H1 (cell line): Measurements from ENCODE around the gene PAX7. TPM values are rescaled to one million over a fixed set of nuclear protein-coding genes. Genes with fewer than 3 reads are reported as not detected.

Experiments
- CTCF ChIA-PET: fragments of 300-600 bp; sonication (Branson Sonifier 250); formaldehyde crosslinking; loops from one replicate; lab custom pipeline; 2021; ENCODE audit not compliant: partially characterized antibody; lab: Charles Lee
- POLR2A ChIA-PET: fragments of 300-600 bp; sonication (Branson Sonifier 250); formaldehyde crosslinking; loops from one replicate; lab custom pipeline; 2021; ENCODE audit warnings: inconsistent platforms; ENCODE audit not compliant: partially characterized antibody; lab: Charles Lee
- DNase-seq, 2 experiments: peaks; one replicate each; pipeline versions ENCODE4 v3.0.0 to v3.0.0-alpha.2; 2010 to 2022; ENCODE audit warnings: low spot score in 2 of 2, low read depth in 1 of 2, mixed read lengths in 1 of 2
- FAIRE-seq: peaks from 2 replicates; lab custom pipeline; 2011; peaks lifted over from hg19 to GRCh38; lab: Jason Lieb, UNC
- H2AFZ ChIP-seq: 2 replicates; pipeline ENCODE4 v1.8.1; 2012; ENCODE audit warnings: low read length, inconsistent platforms
- H2AK5ac ChIP-seq: 2 replicates; pipeline ENCODE4 v1.6.1; 2013; ENCODE audit warnings: low read depth, low read length
- H2BK120ac ChIP-seq: replicated peaks from 2 replicates; pipeline ENCODE3; 2013; ENCODE audit warnings: low read depth, low read length, inconsistent platforms
- H2BK12ac ChIP-seq: 2 replicates; pipeline ENCODE4 v1.6.1; 2013; ENCODE audit warnings: low read depth, low read length
- H2BK15ac ChIP-seq: 2 replicates; pipeline ENCODE4 v1.6.1; 2013; ENCODE audit warnings: low read length
- H2BK20ac ChIP-seq: 2 replicates; pipeline ENCODE4 v1.6.1; 2013; ENCODE audit warnings: low read length
- H2BK5ac ChIP-seq: 2 replicates; pipeline ENCODE4 v1.6.1; 2013; ENCODE audit warnings: low read depth, low read length
- H3K14ac ChIP-seq: 2 replicates; pipeline ENCODE4 v1.6.1; 2013; ENCODE audit warnings: inconsistent platforms; ENCODE audit not compliant: insufficient read length
- H3K18ac ChIP-seq: 2 replicates; pipeline ENCODE4 v1.6.1; 2013; ENCODE audit warnings: low read length; ENCODE audit errors: extremely low read depth
- H3K23ac ChIP-seq: 2 replicates; pipeline ENCODE4 v1.6.1; 2013; ENCODE audit warnings: inconsistent platforms; ENCODE audit not compliant: insufficient read length
- H3K23me2 ChIP-seq: 2 replicates; pipeline ENCODE4 v1.6.1; 2013; ENCODE audit warnings: low read depth, low read length
- H3K27ac ChIP-seq: 2 replicates; pipeline ENCODE4 v1.6.1; 2011; ENCODE audit warnings: low read depth, low read length, inconsistent platforms
- H3K27me3 ChIP-seq, 4 experiments: replicated peaks in 1 of 4; 1 replicate in 1 of 4; 2 replicates in 3 of 4; pipeline versions ENCODE4 v1.6.1 to v1.8.1; 2011 to 2013; ENCODE audit warnings: low read length in 3 of 4, mild to moderate bottlenecking in 3 of 4, inconsistent platforms in 2 of 4, mixed read lengths in 2 of 4, moderate library complexity in 1 of 4; ENCODE audit not compliant: control insufficient read depth in 3 of 4, insufficient read depth in 3 of 4; ENCODE audit errors: extremely low read depth in 1 of 4
- H3K36me3 ChIP-seq, 4 experiments: 2 replicates each; pipeline versions ENCODE4 v1.6.1 to v1.8.1; 2011 to 2013; ENCODE audit warnings: mild to moderate bottlenecking in 4 of 4, low read length in 3 of 4, moderate library complexity in 2 of 4, control low read depth in 1 of 4, inconsistent platforms in 1 of 4; ENCODE audit not compliant: insufficient read depth in 4 of 4, control insufficient read depth in 2 of 4
- H3K4ac ChIP-seq: replicated peaks from 2 replicates; pipeline ENCODE3; 2013; ENCODE audit warnings: low read length, low read depth, mixed read lengths, inconsistent platforms; ENCODE audit not compliant: insufficient read length
- H3K4me1 ChIP-seq, 4 experiments: replicated peaks in 1 of 4; 1 replicate in 1 of 4; 2 replicates in 3 of 4; pipeline versions ENCODE4 v1.6.1 to v1.8.1; 2011 to 2013; ENCODE audit warnings: low read length in 3 of 4, inconsistent platforms in 2 of 4, mixed read lengths in 1 of 4; ENCODE audit not compliant: insufficient read depth in 4 of 4, control insufficient read depth in 3 of 4
- H3K4me2 ChIP-seq, 2 experiments: 2 replicates each; pipeline versions ENCODE4 v1.6.1 to v1.8.1; 2011 to 2013; ENCODE audit warnings: low read depth in 2 of 2, low read length in 2 of 2, control low read depth in 1 of 2, inconsistent platforms in 1 of 2, mild to moderate bottlenecking in 1 of 2; ENCODE audit not compliant: insufficient read depth in 1 of 2
- H3K4me3 ChIP-seq, 4 experiments: fragments of 200-600, 300-600 bp in 1 of 4; sonication (generic), shearing (Covaris generic), sonication (Bioruptor Twin) in 1 of 4; 2 replicates each; pipeline versions ENCODE4 v1.5.1 to v1.8.1; 2011 to 2016; ENCODE audit warnings: low read length in 4 of 4, low read depth in 3 of 4, control low read depth in 2 of 4, inconsistent platforms in 2 of 4, mild to moderate bottlenecking in 2 of 4, mixed read lengths in 1 of 4, moderate library complexity in 1 of 4; ENCODE audit not compliant: insufficient read depth in 2 of 4; ENCODE audit errors: extremely low read depth in 1 of 4
- H3K56ac ChIP-seq: replicated peaks from 2 replicates; pipeline ENCODE3; 2013; ENCODE audit warnings: low read depth, mild to moderate bottlenecking, mixed read lengths, low read length, inconsistent platforms; ENCODE audit not compliant: insufficient read length
- H3K79me1 ChIP-seq: 2 replicates; pipeline ENCODE4 v1.6.1; 2013; ENCODE audit warnings: low read depth, low read length, control low read depth
- H3K79me2 ChIP-seq, 2 experiments: 2 replicates each; pipeline versions ENCODE4 v1.6.1 to v1.8.1; 2012 to 2013; ENCODE audit warnings: low read length in 2 of 2, mild to moderate bottlenecking in 2 of 2, inconsistent platforms in 1 of 2; ENCODE audit not compliant: insufficient read depth in 2 of 2, control insufficient read depth in 1 of 2
- H3K9ac ChIP-seq, 4 experiments: replicated peaks in 1 of 4; 1 replicate in 1 of 4; 2 replicates in 3 of 4; pipeline versions ENCODE4 v1.6.1 to v1.8.1; 2011 to 2013; ENCODE audit warnings: low read depth in 3 of 4, low read length in 3 of 4, control low read depth in 2 of 4, mild to moderate bottlenecking in 2 of 4, moderate library complexity in 2 of 4, inconsistent platforms in 1 of 4; ENCODE audit errors: extremely low read depth in 1 of 4
- H3K9me3 ChIP-seq, 2 experiments: 2 replicates each; pipeline versions ENCODE4 v1.6.1 to v1.8.1; 2012 to 2013; ENCODE audit warnings: mild to moderate bottlenecking in 2 of 2, moderate library complexity in 2 of 2, control low read depth in 1 of 2, inconsistent platforms in 1 of 2, low read depth in 1 of 2, low read length in 1 of 2, mixed read lengths in 1 of 2; ENCODE audit not compliant: insufficient read depth in 2 of 2
- H4K20me1 ChIP-seq, 2 experiments: replicated peaks in 1 of 2; 2 replicates each; pipeline versions ENCODE3 to v1.8.1; 2011 to 2013; ENCODE audit warnings: inconsistent platforms in 2 of 2, low read length in 2 of 2, mild to moderate bottlenecking in 1 of 2; ENCODE audit not compliant: insufficient read depth in 2 of 2, control insufficient read depth in 1 of 2
- H4K5ac ChIP-seq: 2 replicates; pipeline ENCODE4 v1.6.1; 2013; ENCODE audit warnings: low read length, low read depth, mixed read lengths, inconsistent platforms; ENCODE audit not compliant: insufficient read length
- H4K8ac ChIP-seq: 2 replicates; pipeline ENCODE4 v1.8.0; 2013; ENCODE audit warnings: mild to moderate bottlenecking, moderate library complexity, low read length, inconsistent platforms; ENCODE audit not compliant: insufficient read depth; ENCODE audit errors: extremely low read depth
- H4K91ac ChIP-seq: replicated peaks from 2 replicates; pipeline ENCODE3; 2013; ENCODE audit warnings: low read length, mixed read lengths, inconsistent platforms; ENCODE audit not compliant: insufficient read length
- CEBPB ChIP-seq: IDR thresholded peaks from 2 replicates; pipeline ENCODE4 v1.6.1; 2012; ENCODE audit warnings: low read depth, low read length
- CHD1 ChIP-seq: IDR thresholded peaks from 2 replicates; pipeline ENCODE4 v1.6.1; 2012; ENCODE audit warnings: low read depth, low read length, improper control_type of control experiment
- GTF2F1 ChIP-seq: IDR thresholded peaks from 2 replicates; pipeline ENCODE4 v1.6.1; 2012; ENCODE audit warnings: low read depth, low read length, improper control_type of control experiment, borderline replicate concordance
- KDM4A ChIP-seq: IDR thresholded peaks from one replicate; pipeline ENCODE4 v1.7.1; 2012; ENCODE audit warnings: low read depth, mild to moderate bottlenecking, moderate library complexity, low read length, inconsistent platforms; ENCODE audit not compliant: severe bottlenecking
- MAFK ChIP-seq: IDR thresholded peaks from 2 replicates; pipeline ENCODE4 v1.6.1; 2012; ENCODE audit warnings: low read depth, mild to moderate bottlenecking, improper control_type of control experiment, low read length
- NANOG ChIP-seq: IDR thresholded peaks from 2 replicates; pipeline ENCODE4 v1.6.1; 2011; ENCODE audit warnings: low read length, low read depth, mild to moderate bottlenecking, inconsistent platforms; ENCODE audit not compliant: insufficient read depth, poor library complexity, severe bottlenecking
- PHF8 ChIP-seq: fragments of 200-600 bp; sonication (generic); conservative IDR thresholded peaks from 2 replicates; pipeline ENCODE4 v1.7.1; 2012; ENCODE audit warnings: low read depth, mild to moderate bottlenecking, inconsistent platforms, low read length, moderate library complexity
- RFX5 ChIP-seq: IDR thresholded peaks from 2 replicates; pipeline ENCODE4 v1.6.1; 2011; ENCODE audit warnings: low read depth, low read length, improper control_type of control experiment, borderline replicate concordance
- SAP30 ChIP-seq: fragments of 300-600 bp; sonication (generic); IDR thresholded peaks from 2 replicates; pipeline ENCODE4 v1.7.1; 2012; ENCODE audit warnings: low read length, moderate library complexity, mild to moderate bottlenecking, inconsistent platforms; ENCODE audit not compliant: insufficient read depth, insufficient replicate concordance
- SP1 ChIP-seq: IDR thresholded peaks from 2 replicates; pipeline ENCODE4 v1.6.1; 2011; ENCODE audit warnings: low read depth, low read length
- SP2 ChIP-seq: IDR thresholded peaks from 2 replicates; pipeline ENCODE4 v1.6.1; 2012; ENCODE audit warnings: mild to moderate bottlenecking, low read length, inconsistent platforms
- SRF ChIP-seq: IDR thresholded peaks from 2 replicates; pipeline ENCODE4 v1.6.1; 2011; ENCODE audit warnings: mild to moderate bottlenecking, low read depth, low read length, moderate library complexity
- TAF1 ChIP-seq: IDR thresholded peaks from 2 replicates; pipeline ENCODE4 v1.6.1; 2011; ENCODE audit warnings: mild to moderate bottlenecking, low read depth, low read length
- YY1 ChIP-seq: IDR thresholded peaks from 2 replicates; pipeline ENCODE4 v1.6.1; 2011; ENCODE audit warnings: low read depth, mild to moderate bottlenecking, low read length
- WGBS, 2 experiments: shearing (Covaris generic) in 1 of 2; methylation state at CpG; one replicate each; pipeline versions ENCODE4 v1.1.6 to v1.1.7; 2013 to 2015; ENCODE audit warnings: low lambda C conversion rate in 2 of 2, mixed read lengths in 2 of 2, inconsistent platforms in 1 of 2, low coverage in 1 of 2, missing lambda C conversion rate in 1 of 2; ENCODE audit not compliant: insufficient replicate concordance in 2 of 2, insufficient coverage in 1 of 2, insufficient read length in 1 of 2; ENCODE audit errors: extremely low coverage in 1 of 2, missing lambda C conversion rate in 1 of 2; 5-methylcytosine and 5-hydroxymethylcytosine counted together
- polyA plus RNA-seq, 7 experiments: library from polyadenylated mRNA; depleted of rRNA in 3 of 7; stranded (reverse) in 5 of 7; unstranded in 2 of 7; fragments of >200 nt in 5 of 7; fragments of 200-250 nt in 2 of 7; gene quantifications; 1 replicate in 5 of 7; 2 replicates in 1 of 7; 4 replicates in 1 of 7; pipeline versions ENCODE4 v1.2.1 to v1.2.3, GENCODE V29; 2011 to 2013; ENCODE audit warnings: missing spikeins in 2 of 7, mixed read lengths in 2 of 7
- total RNA-seq: library from RNA; stranded (reverse); fragmentation: NEBNext Ultra II Directional; extraction: Animal tissue kit (Norgen Biotek cat#: 25700); gene quantifications from 2 replicates; pipeline ENCODE4 v1.2.1, GENCODE V29; 2021

PAX7 gene
- total and polyA plus RNA-seq, 2 of the 8 experiments (the other 6 are each of a cell fraction or from before 2014, with no cell fraction given) = not detected

DNA sequence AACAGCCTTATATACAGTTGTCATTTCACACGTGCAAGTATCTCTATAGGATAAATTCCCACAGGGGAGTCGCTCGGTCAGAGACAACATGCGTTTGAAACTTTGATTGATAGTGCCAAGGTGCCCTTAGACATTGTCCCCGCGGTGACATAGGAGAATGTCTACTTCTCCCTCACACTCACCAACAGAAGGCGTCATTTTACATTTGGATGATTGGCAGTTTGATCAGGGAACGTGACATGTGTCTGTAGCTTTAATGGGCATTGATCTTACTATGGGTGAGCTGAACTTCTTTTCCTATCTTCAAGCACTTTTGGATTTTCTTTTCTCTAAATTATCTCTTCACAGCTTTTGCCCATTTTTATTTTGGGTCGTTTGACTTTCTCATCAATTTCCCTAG lies 42.6 kb upstream of the PAX7 start:
- no peak overlapping the region for H3K23ac ChIP-seq
- H3K4me1 ChIP-seq = peaks cover 0 to 2% (median 0%) of the 10 kb centered on the region in 4 experiments; a peak in 1 of 7 replicates
- ChIA-PET POLR2A (no interaction called here), CTCF (interaction anchor here (0.6 to 38.3 kb wide), 5 partner anchors 9 to 1298 kb away, joined by 3 to 984 read pairs (median 3); no protein-coding TSS in a partner anchor)
- H3K14ac ChIP-seq = no peak overlapping the region
- H3K4me2 ChIP-seq = no peak overlapping the region
- TF ChIP-seq MAFK = no peak
- TF ChIP-seq NANOG = no peak
- no peak for TF ChIP-seq RFX5
- TF ChIP-seq KDM4A = no peak
- TF ChIP-seq SAP30 = no peak
- TF ChIP-seq CHD1 = no peak
- TF ChIP-seq YY1 = no peak
- TF ChIP-seq CEBPB = no peak
- TF ChIP-seq TAF1 = no peak
- no peak for TF ChIP-seq SP2
- no peak for TF ChIP-seq GTF2F1
- no peak for TF ChIP-seq SRF
- TF ChIP-seq PHF8 = no peak
- no peak for TF ChIP-seq SP1
- H3K4ac ChIP-seq = no peak overlapping the region
- no peak overlapping the region for H4K91ac ChIP-seq
- no peaks in the 10 kb centered on the region for H3K9me3 ChIP-seq
- WGBS, 2 experiments = 89% methylated on average over 9 of the region's 9 CpGs; no CpG with 5 or more reads in 1 of the 2 experiments
- no peak overlapping the region for H3K4me3 ChIP-seq
- H2BK15ac ChIP-seq = no peak overlapping the region
- no peak overlapping the region for H2AFZ ChIP-seq
- H3K9ac ChIP-seq = no peak overlapping the region
- no peak overlapping the region for H2BK12ac ChIP-seq
- H4K5ac ChIP-seq = no peak overlapping the region
- H2BK120ac ChIP-seq = no peak overlapping the region
- H2BK5ac ChIP-seq = no peak overlapping the region
- H3K27me3 ChIP-seq = no peaks in the 10 kb centered on the region; a peak in 2 of 7 replicates
- H3K79me1 ChIP-seq = no peaks in the 10 kb centered on the region
- H2AK5ac ChIP-seq = no peak overlapping the region
- DNase-seq (no peak), FAIRE-seq (no peak)
- H4K20me1 ChIP-seq = peaks cover 0 to 2% of the 10 kb centered on the region in 2 experiments
- no peaks in the 10 kb centered on the region for H3K79me2 ChIP-seq
- H3K56ac ChIP-seq = no peak overlapping the region
- H2BK20ac ChIP-seq = no peak overlapping the region
- H3K18ac ChIP-seq = no peak overlapping the region
- H3K27ac ChIP-seq = no peak overlapping the region
- no peaks in the 10 kb centered on the region for H3K36me3 ChIP-seq
- no peaks in the 10 kb centered on the region for H3K23me2 ChIP-seq
- H4K8ac ChIP-seq = no peak overlapping the region
